BLaER1 (cell line): ENCODE results near the gene SMIM12.
"Not testable (repeated sequence)": the region's sequence is repeated elsewhere in the genome, so short reads cannot be mapped to it uniquely, and the experiment has no call there.

Experiments
- H3K27ac ChIP-seq: shearing (Covaris generic); formaldehyde crosslinking; 2 replicates; pipeline ENCODE4 v1.8.1; 2022
- H3K27me3 ChIP-seq: shearing (Covaris generic); formaldehyde crosslinking; 2 replicates; pipeline ENCODE4 v1.8.1; 2022
- H3K36me3 ChIP-seq: shearing (Covaris generic); formaldehyde crosslinking; 2 replicates; pipeline ENCODE4 v1.8.1; 2022
- H3K4me1 ChIP-seq: shearing (Covaris generic); formaldehyde crosslinking; 2 replicates; pipeline ENCODE4 v1.8.1; 2022
- H3K4me2 ChIP-seq: shearing (Covaris generic); formaldehyde crosslinking; 2 replicates; pipeline ENCODE4 v1.8.1; 2022
- H3K4me3 ChIP-seq: shearing (Covaris generic); formaldehyde crosslinking; 2 replicates; pipeline ENCODE4 v1.8.1; 2022
- H3K9ac ChIP-seq: shearing (Covaris generic); formaldehyde crosslinking; 2 replicates; pipeline ENCODE4 v1.8.1; 2022
- H3K9me3 ChIP-seq: shearing (Covaris generic); formaldehyde crosslinking; 2 replicates; pipeline ENCODE4 v1.8.1; 2022
- H4K20me1 ChIP-seq: shearing (Covaris generic); formaldehyde crosslinking; 2 replicates; pipeline ENCODE4 v1.8.1; 2022
- Cebpa-rat ChIP-seq: shearing (Covaris generic); IDR thresholded peaks from 2 replicates; pipeline ENCODE4 v1.8.1; 2022

The SMIM12 gene

DNA sequence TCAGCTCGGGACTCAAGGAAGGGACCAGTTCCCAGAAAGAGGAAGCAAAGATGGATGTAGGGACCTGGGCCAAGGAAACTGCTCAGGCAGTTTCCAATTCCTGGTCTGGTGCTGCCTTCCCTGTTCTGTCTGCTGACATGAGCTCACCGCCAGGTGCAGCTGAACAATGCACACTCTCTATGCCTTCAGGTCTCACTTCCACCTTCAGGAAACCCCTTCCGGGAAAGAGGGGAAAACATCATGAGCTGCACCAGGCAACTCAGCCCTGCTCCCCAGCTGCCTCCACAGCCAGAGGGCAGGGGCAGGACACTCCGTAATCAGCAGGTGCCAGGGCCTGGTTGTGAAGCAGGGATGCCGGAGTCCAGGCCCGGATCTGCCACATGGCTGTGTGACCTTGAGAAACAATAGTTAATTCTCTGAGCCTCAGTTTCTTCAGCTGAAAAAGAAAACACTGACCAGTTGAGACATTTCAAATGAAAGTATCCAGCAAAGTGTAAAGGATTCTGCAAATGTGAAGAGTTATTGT is 27.8 kb downstream of the SMIM12 start:
- no peak overlapping the region for H3K9ac ChIP-seq
- no peak overlapping the region for H3K4me3 ChIP-seq
- no peak overlapping the region for H3K27ac ChIP-seq
- peaks cover 27% of the 10 kb centered on the region for H3K4me1 ChIP-seq
- H3K4me2 ChIP-seq: no peak overlapping the region
- H4K20me1 ChIP-seq: no peaks in the 10 kb centered on the region
- no peaks in the 10 kb centered on the region for H3K36me3 ChIP-seq
- no peak for TF ChIP-seq Cebpa-rat
- H3K27me3 ChIP-seq: no peaks in the 10 kb centered on the region
- H3K9me3 ChIP-seq: no peaks in the 10 kb centered on the region

DNA sequence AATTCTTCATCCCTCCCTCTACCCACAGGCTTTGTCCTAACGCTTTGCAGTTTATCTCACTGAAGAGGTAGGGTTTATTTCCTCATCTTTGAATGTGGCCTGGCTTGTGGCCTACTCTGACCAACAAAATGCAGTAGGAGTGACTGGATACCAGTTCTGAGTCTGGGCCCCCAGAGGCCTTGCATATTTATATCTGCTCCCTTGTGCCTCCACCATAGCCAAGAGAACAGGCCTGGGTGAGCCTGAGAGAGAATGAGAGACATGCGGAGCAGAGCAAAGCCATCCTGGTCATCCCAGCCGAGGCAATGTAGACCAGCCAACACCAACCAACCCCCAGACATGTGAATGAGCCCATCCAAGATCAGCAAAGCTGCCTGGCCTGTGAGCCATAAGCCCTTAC is 30.3 kb downstream of the SMIM12 start:
- Histone ChIP-seq H3K9me3 (no peaks in the 10 kb centered on the region), H3K4me3 (no peak overlapping the region), H4K20me1 (no peaks in the 10 kb centered on the region), H3K9ac (no peak overlapping the region), H3K4me2 (peak overlapping the region; percentile 7), H3K27me3 (no peaks in the 10 kb centered on the region), H3K36me3 (no peaks in the 10 kb centered on the region), H3K4me1 (peaks cover 26% of the 10 kb centered on the region), H3K27ac (no peak overlapping the region)
- no peak for TF ChIP-seq Cebpa-rat

DNA sequence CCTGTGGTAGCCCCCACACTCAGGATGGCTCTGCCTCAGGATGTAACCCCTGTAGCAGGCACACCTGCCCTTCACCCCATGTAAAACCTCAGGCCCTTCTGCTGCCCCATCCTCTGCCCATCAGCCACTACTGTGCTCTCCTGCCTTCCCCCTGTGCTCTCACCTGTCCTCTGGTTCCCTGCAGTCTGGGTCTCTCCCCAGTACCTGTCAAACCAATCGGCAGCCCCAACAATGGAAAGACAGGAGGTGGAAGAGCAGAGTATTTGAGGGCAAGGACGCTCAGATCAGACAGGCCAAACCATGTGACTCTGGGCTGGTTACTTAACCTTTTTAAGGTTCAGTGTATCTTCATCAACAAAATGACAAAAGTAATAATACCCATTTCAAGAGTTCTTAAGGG is 30.9 kb downstream of the SMIM12 start:
- H3K4me3 ChIP-seq: no peak overlapping the region
- H3K36me3 ChIP-seq: no peaks in the 10 kb centered on the region
- H3K9ac ChIP-seq: no peak overlapping the region
- peaks cover 26% of the 10 kb centered on the region for H3K4me1 ChIP-seq
- H4K20me1 ChIP-seq: no peaks in the 10 kb centered on the region
- H3K27me3 ChIP-seq: no peaks in the 10 kb centered on the region
- no peak for TF ChIP-seq Cebpa-rat
- H3K27ac ChIP-seq: no peak overlapping the region
- H3K4me2 ChIP-seq: 0 out of 2 replicates have a peak overlapping the region, but pooled peaks have one; percentile 18
- no peaks in the 10 kb centered on the region for H3K9me3 ChIP-seq

DNA sequence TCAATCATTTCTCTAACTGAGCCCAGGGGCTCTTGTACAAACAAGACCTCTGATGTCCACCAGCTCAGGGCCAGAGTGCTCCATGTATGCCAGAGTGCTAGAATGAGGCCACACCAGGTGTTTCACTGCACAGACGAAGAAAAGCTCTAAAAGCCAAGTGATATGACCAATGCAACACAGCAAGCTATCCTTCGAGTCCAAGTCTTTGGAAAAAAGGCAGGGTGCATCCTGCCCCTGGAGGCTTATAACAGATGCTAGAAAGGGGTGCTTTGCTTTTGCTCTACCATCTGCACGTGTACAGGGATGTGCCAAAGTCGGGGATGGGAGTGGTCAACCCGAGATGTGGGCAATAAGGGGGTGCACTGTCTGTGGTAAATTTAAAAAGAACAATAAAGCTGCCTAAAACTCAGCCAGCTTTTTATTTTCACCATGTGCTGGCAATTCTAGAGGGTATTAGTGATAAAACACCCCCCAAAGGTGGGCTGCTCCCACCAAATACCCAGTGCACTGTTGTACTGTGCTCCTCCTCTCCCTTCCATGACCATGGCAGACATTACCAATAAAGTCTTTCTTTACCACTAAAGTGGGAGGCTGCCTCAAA is 32.1 kb downstream of the SMIM12 start:
- Histone ChIP-seq H3K9me3 (no peaks in the 10 kb centered on the region), H3K4me3 (no peak overlapping the region), H3K4me2 (no peak overlapping the region), H3K36me3 (no peaks in the 10 kb centered on the region), H3K9ac (no peak overlapping the region), H3K4me1 (peaks cover 26% of the 10 kb centered on the region), H4K20me1 (no peaks in the 10 kb centered on the region), H3K27me3 (no peaks in the 10 kb centered on the region), H3K27ac (no peak overlapping the region)
- no peak for TF ChIP-seq Cebpa-rat

DNA sequence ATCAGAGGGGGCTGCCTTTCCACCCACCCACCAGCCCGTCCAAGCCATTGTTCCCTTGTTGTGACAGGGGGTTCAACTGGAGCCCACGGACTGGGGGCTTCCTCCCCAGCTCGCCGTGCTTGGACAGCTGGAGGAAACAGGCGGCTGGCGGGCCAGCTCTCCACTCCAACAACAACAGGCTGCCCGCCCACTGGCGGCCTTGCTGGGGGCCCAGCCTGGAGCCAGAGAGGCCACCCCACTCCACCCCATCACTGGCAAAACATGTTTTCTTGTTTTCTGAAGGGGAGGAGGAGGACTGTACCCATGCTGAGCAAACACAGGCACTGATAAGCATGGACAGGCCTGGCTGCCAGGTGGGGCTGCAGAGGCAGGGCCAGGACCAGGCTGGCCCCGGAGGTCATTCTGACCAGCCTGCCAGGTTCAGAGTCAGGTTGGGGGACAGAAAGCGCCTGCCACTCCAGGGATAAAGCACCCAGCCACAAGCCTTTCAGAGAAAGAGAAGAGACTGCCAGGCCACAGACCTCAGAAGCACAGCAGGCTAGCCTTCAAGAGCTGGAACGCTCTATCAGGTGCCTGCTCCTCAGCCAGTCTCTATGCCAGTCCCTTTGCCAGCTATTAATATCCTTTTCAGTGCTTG is 34.0 kb downstream of the SMIM12 start:
- peaks cover 36% of the 10 kb centered on the region for H3K4me1 ChIP-seq
- H3K4me2 ChIP-seq: no peak overlapping the region
- no peak overlapping the region for H3K27ac ChIP-seq
- H4K20me1 ChIP-seq: no peaks in the 10 kb centered on the region
- H3K36me3 ChIP-seq: no peaks in the 10 kb centered on the region
- H3K9me3 ChIP-seq: no peaks in the 10 kb centered on the region
- H3K27me3 ChIP-seq: no peaks in the 10 kb centered on the region
- H3K9ac ChIP-seq: no peak overlapping the region
- no peak for TF ChIP-seq Cebpa-rat
- H3K4me3 ChIP-seq: no peak overlapping the region

DNA sequence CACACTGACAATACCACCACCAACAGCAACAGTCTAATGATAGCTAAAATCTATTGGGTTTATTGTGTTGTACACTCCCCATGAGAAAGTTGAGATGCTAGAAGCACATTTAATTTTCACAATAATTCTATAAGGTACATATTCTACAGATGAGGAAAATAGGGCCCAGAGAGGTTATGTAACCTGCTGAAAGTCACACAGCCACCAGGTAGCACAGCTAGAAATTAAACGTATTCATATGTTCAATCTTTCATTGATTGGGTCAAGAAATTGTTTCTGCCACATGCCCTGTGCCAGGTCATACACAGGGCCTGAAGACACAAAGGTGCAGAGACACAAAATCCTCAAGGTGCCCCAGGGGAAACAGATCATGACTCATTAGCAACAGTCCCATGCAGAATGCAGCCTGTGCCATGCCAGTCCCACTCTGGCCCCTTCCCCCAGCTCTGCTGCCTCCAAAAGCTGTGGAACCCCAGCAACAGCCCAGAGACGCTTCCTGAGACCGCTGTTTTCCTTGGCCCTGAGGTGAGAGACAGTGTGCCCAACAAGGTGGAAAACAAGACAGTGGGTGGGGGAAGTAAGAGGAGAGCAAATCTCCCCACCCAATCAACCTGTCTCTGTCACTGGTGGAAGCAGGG is 34.6 kb downstream of the SMIM12 start:
- TF ChIP-seq Cebpa-rat: no peak
- H3K4me1 ChIP-seq: peaks cover 36% of the 10 kb centered on the region
- no peak overlapping the region for H3K9ac ChIP-seq
- no peaks in the 10 kb centered on the region for H3K27me3 ChIP-seq
- no peaks in the 10 kb centered on the region for H4K20me1 ChIP-seq
- H3K4me2 ChIP-seq: no peak overlapping the region
- H3K9me3 ChIP-seq: no peaks in the 10 kb centered on the region
- H3K4me3 ChIP-seq: no peak overlapping the region
- no peaks in the 10 kb centered on the region for H3K36me3 ChIP-seq
- no peak overlapping the region for H3K27ac ChIP-seq

DNA sequence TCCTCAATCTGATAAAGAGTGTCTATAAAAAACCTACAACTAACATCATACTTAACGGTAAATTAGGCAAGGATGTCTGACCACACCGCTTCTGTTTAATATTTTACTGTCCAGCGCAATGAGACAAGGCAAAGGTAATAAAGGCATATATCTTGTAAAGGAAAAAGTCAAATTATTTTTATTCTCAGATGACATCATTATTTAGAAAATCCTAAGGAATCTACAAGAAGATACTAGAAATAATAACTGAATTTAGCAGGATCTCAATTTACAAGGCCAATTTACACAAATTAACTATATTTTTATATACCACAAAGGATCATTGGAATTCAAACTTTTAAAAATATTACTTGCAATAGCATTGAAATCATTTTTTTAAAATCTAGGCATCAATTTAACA is 37.3 kb downstream of the SMIM12 start:
- no peak overlapping the region for H3K27ac ChIP-seq
- no peaks in the 10 kb centered on the region for H3K36me3 ChIP-seq
- no peak overlapping the region for H3K9ac ChIP-seq
- H3K9me3 ChIP-seq: no peaks in the 10 kb centered on the region
- H3K27me3 ChIP-seq: no peaks in the 10 kb centered on the region
- peaks cover 16% of the 10 kb centered on the region; the same call in 1 of the 2 replicates for H3K4me1 ChIP-seq
- TF ChIP-seq Cebpa-rat: no peak
- H4K20me1 ChIP-seq: no peaks in the 10 kb centered on the region
- no peak overlapping the region for H3K4me3 ChIP-seq
- 0 out of 2 replicates have a peak overlapping the region, but pooled peaks have one; percentile 21 for H3K4me2 ChIP-seq

DNA sequence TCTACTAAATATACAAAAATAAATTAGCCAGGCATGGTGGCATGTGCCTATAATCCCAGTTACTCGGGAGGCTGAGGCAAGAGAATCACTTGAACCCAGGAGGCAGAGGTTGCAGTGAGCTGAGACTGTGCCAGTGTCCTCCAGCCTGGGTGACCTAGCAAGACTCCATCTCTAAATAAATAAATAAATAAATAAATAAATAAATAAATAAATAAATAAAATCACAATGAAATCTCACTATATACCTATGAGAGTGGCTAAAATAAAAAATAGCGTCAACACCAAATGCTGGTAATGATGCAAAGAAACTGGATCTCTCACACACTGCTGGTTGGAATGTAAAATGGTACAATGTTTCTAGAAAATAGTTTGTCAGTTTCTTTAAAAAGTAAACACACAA is 40.7 kb downstream of the SMIM12 start:
- not testable (repeated sequence) for H3K27ac ChIP-seq, H4K20me1 ChIP-seq, H3K4me3 ChIP-seq, H3K27me3 ChIP-seq, H3K9ac ChIP-seq, H3K36me3 ChIP-seq, H3K9me3 ChIP-seq, H3K4me2 ChIP-seq
- H3K4me1 ChIP-seq: peaks cover 15% of the 10 kb centered on the region

DNA sequence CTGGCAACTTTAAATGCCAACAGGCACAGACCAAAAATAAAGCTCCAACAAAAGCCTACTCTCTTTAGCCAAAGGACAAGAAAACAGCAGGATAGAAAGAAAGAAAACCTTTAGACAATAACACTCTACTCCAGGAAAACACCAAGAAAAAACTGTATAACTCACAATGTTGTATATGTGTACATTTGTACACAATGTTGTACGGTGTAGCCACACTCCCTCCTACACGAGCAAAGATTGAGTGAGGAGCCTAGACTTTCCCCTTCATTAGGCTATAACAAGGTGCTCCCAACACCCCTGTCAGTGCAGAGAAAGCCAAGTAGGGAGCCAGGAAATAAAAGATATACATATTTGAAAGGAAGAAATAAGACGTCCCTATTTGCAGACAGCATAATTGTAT is 42.8 kb downstream of the SMIM12 start:
- Histone ChIP-seq H4K20me1 (no peaks in the 10 kb centered on the region), H3K4me1 (peaks cover 9% of the 10 kb centered on the region), H3K27me3 (no peaks in the 10 kb centered on the region), H3K4me2 (no peak overlapping the region), H3K4me3 (no peak overlapping the region), H3K36me3 (no peaks in the 10 kb centered on the region), H3K27ac (no peak overlapping the region), H3K9me3 (no peaks in the 10 kb centered on the region), H3K9ac (no peak overlapping the region)
- TF ChIP-seq Cebpa-rat: no peak

DNA sequence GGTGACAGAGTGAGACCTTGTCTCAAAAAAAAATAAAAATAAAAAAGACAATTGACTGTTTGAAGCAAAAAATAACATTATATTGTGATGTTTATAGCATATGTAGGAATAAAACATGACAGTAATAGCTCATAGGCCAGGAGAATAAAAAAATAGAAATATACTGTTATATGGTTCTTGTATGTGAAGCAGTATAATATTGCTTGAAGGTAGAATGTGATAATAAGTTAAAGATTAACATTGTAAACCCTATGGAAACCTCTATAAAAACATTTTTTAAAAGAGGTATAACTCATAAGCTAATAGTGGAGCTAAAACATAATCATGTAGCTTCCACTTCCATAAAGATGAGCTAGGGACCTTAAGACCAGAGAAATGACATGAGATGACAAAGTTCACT is 43.2 kb downstream of the SMIM12 start:
- Histone ChIP-seq H3K36me3 (no peaks in the 10 kb centered on the region), H4K20me1 (no peaks in the 10 kb centered on the region), H3K9me3 (peaks cover 4% of the 10 kb centered on the region; the same call in 1 of the 2 replicates), H3K27me3 (no peaks in the 10 kb centered on the region), H3K27ac (no peak overlapping the region), H3K4me1 (peaks cover 6% of the 10 kb centered on the region; the same call in 1 of the 2 replicates), H3K4me3 (no peak overlapping the region), H3K9ac (no peak overlapping the region), H3K4me2 (no peak overlapping the region)
- no peak for TF ChIP-seq Cebpa-rat

DNA sequence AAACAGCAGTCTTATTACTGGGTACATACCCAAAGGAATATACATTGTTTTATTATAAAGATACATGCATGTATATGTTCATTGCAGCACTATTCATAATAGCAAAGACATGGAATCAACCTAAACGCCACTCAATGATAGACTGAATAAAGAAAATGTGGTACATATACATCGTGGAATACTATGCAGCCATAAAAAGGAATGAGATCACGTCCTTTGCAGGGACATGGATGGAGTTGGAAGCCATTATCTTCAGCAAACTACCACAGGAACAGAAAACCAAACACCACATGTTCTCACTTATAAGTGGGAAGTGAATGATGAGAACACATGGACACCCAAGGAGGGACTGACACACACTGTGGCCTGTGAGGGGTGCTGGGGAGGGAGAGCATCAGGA is 48.8 kb downstream of the SMIM12 start:
- H3K4me2 ChIP-seq, H3K27ac ChIP-seq, H3K4me3 ChIP-seq, H3K36me3 ChIP-seq, H3K9ac ChIP-seq, H3K4me1 ChIP-seq, H3K27me3 ChIP-seq, H4K20me1 ChIP-seq: not testable (repeated sequence)
- peaks cover 10% of the 10 kb centered on the region for H3K9me3 ChIP-seq
